SIG-M5 treated with dmso at 0.1 percent for 504 hours (cell line): Measurements from ENCODE around the gene KCTD21.
"Not testable (repeated sequence)": the region's sequence is repeated elsewhere in the genome, so short reads cannot be mapped to it uniquely, and the experiment has no call there.

Source experiments
- DNase-seq: peaks from one replicate; lab custom pipeline; 2025; ENCODE audit not compliant: unreplicated experiment; lab: John Stamatoyannopoulos, UW

KCTD21 gene

GRCh38 chr11:78179459-78180071, 8.9 kb downstream of the KCTD21 start:
- no peak for DNase-seq

GRCh38 chr11:78177216-78177615, 11.2 kb downstream of the KCTD21 start:
- DNase-seq = no peak

GRCh38 chr11:78176605-78177141, 11.8 kb downstream of the KCTD21 start:
- no peak for DNase-seq

- DNase-seq = not testable (repeated sequence)
Observed at GRCh38 chr11:78175862-78176261, 12.6 kb downstream of the KCTD21 start.

GRCh38 chr11:78171951-78172350, 16.5 kb downstream of the KCTD21 start:
- no peak for DNase-seq

GRCh38 chr11:78170874-78171549, 17.4 kb downstream of the KCTD21 start:
- DNase-seq = no peak

GRCh38 chr11:78170413-78170812, 18.0 kb downstream of the KCTD21 start:
- no peak for DNase-seq

GRCh38 chr11:78168539-78169477, 19.6 kb downstream of the KCTD21 start:
- DNase-seq = no peak

- no peak for DNase-seq
Observed at GRCh38 chr11:78166855-78167469, 21.5 kb downstream of the KCTD21 start.

GRCh38 chr11:78164471-78164870, 24.0 kb downstream of the KCTD21 start:
- no peak for DNase-seq

GRCh38 chr11:78163828-78164227, 24.6 kb downstream of the KCTD21 start:
- DNase-seq = no peak

- DNase-seq = no peak
Observed at GRCh38 chr11:78161962-78162371, 26.5 kb downstream of the KCTD21 start.

- DNase-seq = no peak
Observed at GRCh38 chr11:78161346-78161745, 27.1 kb downstream of the KCTD21 start.

- DNase-seq = no peak
Observed at GRCh38 chr11:78160557-78160956, 27.9 kb downstream of the KCTD21 start.

GRCh38 chr11:78158987-78159652, 29.3 kb downstream of the KCTD21 start:
- no peak for DNase-seq

GRCh38 chr11:78156127-78156844, 32.1 kb downstream of the KCTD21 start:
- no peak for DNase-seq

- no peak for DNase-seq
Observed at GRCh38 chr11:78151804-78152203, 36.6 kb downstream of the KCTD21 start.

- no peak for DNase-seq
Observed at GRCh38 chr11:78150754-78151153, 37.7 kb downstream of the KCTD21 start.

GRCh38 chr11:78150346-78150745, 38.1 kb downstream of the KCTD21 start:
- DNase-seq = no peak

- DNase-seq = peak; percentile 22
Observed at GRCh38 chr11:78149646-78150045, 38.8 kb downstream of the KCTD21 start.
